CD4-positive, alpha-beta T cell treated with Interleukin-6 for 4 hours (primary cell): ENCODE measurements around the gene PCSK5.

Experiments used
- DNase-seq: peaks from one replicate; pipeline ENCODE4 v3.0.0-alpha.2; 2020; ENCODE audit warnings: mixed read lengths

PCSK5 gene

DNA sequence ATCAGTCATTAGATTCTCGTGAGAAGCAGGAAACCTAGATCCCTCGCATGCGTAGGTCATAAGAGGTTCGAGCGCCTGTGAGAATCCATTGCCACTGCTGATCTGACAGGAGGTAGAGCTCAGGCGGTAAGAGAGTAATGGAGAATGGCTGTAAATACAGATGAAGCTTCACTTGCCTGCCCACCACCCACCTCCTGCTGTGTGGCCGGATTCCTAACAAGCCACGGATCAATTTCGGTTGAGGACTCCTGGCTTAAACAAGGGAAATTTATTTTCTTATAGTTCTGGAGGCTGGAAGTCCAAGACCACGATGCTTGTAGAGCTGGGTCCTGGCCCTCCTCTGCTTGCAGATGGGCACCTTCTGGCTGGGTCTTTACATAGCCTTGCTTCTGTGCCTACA is 200.4 kb downstream of the PCSK5 start:
- no peak for DNase-seq

DNA sequence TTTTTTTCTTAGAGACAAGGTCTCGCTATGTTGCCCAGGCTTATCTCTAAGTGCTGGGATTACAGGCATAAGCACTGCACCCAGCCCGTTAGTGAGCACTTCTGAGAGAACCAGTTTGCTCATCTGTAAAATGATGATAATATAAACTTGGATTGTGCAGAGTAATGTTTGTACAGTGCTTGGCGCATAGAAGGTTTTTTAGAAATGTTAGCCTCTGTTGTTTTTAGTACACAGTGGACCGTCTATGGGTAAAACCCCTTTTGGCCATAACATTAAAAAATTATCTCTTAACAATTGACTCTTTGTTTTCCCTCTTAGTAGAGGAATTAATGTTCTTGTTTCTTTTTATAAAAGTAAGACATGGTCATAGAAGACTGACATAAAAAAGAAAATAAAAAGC is 202.1 kb downstream of the PCSK5 start:
- DNase-seq = no peak

DNA sequence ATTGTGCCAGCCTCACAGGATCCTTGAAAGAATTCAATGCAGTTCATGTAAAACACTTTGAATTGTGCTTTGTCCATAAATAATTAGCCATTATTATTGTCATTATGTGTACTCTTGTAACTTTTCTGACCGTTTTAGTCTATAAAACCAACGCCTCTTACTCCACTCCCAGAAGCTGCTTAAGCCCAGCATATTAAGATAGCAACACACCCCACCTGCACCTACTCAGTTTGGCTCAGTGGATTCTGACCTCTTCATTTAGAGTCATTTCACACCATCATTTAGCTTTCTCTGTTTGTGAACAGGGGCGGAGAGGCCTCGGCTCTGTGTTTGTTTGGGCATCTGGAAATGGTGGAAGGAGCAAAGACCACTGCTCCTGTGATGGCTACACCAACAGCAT is 205.1 kb downstream of the PCSK5 start:
- DNase-seq = no peak

DNA sequence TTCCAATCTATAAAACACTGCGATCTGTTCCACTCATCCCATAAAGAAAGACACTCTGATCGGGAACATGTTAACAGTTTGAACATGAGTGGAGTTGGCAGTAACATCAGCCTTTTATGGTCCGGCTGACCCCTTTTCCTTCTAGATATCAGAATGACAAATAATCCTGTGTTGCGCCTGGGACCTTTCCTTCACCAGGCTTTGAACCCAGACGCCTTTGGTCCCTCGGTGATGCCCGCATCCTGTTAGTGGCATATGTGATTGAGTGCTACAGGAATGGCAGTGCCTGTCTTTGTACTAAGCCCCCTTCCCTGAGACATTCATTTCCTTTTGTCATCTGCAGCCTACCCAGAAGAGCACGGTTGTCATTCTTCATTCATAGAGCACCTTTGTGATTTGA is 209.0 kb downstream of the PCSK5 start:
- DNase-seq = no peak

DNA sequence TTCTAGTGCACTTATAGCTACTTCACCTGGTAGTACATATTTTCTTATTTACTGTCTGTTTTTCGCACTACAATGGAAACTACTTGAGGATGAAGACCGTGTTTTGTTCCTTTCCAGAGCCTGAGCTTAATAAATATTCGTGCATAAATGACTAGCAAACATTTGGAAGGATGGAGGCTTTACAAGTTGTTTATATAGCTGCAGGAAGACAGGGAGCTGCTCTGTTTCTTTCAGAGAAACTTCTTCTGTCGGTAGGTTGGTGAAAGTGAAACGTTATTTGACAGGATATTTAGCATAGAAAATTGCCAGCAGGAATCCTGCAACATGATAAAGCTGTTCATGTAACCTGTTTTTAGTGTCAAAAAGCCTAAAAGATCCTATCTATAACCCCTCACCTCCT is 210.6 kb downstream of the PCSK5 start:
- DNase-seq = no peak

DNA sequence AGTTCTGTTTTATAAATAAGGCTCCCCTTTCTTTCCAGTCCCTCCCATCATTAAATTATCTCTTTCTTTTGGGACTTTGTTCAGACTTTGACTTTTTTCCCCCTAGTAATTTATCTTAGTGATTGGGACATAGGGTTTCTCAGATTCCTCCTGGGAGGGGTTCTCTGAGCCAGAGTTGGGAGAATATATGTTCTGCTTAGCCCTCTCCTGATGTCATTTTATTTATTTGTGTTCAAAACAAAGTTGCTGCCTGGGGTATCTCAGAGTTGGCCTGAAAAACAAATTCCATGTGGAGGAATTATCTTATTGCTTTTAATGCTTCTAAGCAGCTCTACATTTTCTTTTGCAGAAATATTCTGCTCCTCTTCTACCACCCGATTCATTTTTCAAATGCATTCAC is 211.0 kb downstream of the PCSK5 start:
- no peak for DNase-seq

DNA sequence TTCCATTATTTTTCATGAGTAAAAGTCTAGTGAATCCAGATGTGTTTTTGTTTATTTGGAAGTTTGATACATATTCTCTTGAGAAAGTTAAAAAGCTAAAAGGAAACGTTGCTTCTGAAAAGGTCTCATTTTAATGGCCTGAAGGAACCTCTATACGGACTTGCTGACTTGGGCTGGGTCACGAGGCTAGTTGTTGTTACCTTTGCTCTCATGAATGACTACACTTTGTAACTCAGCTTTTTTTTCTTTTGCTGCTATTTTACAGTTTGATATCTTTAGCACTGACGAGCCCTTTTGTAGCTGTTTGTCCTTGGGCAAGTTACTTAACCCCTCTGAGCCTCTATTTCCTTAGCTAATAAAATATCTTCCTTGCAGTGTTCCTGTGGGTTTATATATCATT is 211.5 kb downstream of the PCSK5 start:
- DNase-seq = no peak

DNA sequence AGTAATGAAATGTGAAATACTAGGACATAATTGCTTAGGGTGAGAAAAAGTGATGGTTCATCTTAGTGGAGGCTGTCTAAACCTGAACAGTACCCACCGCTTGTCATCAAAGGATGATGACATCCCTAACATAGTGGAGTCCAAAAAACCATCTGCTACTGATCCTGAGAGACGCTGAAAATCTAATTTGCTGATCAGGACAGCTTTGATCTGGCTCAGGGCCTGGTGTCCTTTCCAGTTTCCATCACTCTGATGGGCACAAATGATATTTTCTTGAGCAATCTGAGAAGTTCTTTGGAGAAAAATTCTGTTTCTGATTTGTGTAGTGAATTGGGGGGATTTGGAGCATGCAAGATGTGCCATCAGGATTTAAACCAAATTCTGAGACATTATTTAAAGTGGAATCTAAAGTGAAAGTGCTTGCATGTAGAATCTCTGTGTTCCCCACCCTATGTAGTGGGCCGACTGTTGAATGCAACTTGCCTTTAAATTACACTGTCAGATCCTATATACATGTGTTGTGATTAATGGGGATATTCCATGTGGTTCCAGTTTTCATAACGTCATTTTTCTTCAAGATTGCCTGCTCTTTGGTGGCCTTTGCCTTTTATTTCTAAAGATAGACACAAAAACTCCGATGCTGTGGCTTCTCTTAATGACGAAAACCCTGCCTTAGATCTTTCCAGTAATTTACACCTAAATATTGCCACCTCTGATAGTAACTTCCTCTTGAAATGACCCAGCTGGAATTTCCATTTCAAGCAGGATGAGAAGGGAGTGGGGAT is 213.2 kb downstream of the PCSK5 start:
- no peak for DNase-seq

DNA sequence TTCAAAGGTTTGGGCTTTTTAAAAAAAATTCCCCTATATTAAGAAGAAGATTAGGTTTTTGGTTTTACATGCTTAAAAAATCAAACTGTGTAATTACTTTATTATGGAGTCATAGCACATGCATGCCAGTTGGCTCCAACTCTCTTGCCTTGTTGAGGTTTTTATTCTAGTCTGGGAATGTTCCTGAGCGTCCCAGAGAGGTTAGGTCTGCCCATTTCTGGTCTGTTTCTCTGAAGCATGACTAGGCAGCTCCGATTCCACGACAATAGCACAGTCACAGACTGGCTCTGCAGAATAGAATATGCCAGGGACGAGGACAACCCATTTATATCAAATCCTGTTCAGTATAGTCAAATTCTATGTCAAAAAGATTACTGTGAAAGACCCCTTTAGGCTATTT is 217.0 kb downstream of the PCSK5 start:
- no peak for DNase-seq

DNA sequence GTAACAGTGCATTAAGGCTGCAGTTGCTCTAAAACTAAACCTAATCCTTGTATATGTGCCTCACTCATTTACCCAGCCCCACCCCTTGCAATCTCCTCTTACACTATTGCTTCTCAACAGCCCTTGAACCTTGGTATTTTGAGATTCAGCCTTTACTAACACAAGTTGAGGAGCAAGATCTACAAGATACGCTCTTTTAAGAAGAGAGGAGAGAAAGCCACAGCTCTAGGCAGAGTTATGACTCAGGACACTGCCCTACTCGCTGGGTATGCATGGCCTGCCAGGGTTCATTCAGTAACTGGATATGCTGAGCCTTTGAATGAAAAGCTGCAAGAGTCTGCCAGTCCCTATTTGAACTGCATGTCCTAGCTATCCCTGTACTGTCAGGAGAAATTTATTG is 219.5 kb downstream of the PCSK5 start:
- no peak for DNase-seq

DNA sequence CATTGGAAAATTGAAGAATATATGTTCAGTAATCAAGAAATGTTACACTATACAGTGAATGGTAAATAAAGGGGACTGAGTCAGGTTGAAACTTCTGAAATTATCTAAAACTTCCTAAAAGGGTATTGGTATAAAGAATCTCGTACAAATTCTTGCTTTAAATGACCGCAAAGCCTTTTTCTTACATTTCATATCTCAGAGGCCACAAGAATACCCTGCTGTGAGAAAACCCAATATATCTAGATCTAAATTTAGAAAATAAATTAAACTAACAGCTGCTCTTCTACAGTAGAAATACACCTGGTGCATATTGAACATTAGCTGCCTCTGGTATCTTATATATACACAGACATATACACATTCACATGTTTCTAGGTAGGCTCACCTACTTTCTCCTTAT is 221.7 kb downstream of the PCSK5 start:
- DNase-seq = no peak

DNA sequence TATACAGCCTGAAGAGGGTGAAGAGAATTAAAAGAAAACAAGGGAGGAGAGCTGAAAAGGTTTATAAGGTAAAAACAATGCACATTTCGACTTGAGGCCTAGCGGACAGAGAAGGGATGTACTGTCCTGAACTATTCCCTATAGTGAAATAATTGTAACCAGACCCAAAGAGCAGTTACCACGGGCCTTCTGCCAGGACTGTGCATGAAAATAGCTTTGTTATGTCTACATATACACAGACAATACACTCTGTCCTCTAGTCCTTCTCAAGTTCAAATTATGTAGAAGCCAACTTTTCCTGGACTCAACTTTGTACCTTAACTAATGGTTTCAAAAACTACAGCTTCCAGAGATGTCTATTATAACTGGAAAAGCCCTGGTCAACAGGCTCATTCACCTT is 223.7 kb downstream of the PCSK5 start:
- no peak for DNase-seq

DNA sequence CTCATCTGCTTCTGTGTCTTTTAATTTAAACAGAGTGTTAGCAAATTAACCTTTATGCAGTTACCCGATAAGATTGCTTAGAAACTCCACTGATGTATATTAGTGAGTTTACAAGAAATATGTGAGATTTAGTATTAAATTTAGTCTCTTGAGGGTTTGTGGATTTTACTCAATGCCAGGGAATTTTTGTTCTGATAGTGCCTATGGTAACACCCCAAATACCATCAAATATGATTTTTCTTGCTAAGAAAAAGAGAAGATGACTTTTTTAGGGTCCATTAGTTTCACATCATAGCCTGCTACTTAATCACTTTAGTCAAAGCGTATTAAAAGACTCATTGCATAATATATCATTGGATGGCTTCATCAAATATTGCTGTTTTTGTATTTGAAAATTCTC is 224.9 kb downstream of the PCSK5 start:
- DNase-seq = no peak

DNA sequence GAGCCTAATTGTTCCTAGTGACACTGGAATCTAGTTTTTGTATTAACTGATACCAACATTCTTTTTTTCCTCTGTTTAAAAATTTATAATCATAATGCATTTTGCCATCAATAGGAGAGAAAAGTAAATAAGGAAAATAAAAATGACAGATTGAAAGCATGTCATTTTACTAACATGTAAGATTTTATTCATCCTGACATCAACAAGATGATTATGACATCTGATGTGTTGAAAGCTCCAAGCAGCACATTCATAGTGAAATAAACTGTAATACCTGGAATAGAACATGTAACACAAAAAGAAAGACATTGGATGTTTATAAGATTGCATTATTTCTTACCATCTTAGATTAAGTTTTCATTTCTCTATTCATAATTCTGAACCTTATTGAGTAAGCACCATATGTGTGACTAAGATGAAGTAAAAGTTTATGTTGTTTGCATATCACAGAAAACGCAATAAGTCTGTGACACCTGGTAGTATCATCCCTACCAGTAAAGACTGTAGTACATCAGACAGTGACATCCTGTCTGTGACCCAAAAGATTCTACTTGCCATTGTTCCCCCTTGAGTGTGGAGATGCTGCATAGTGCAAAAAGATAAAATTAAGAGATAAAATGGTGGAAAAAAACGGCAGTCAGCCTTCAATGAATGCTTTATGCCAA is 225.6 kb downstream of the PCSK5 start:
- no peak for DNase-seq

DNA sequence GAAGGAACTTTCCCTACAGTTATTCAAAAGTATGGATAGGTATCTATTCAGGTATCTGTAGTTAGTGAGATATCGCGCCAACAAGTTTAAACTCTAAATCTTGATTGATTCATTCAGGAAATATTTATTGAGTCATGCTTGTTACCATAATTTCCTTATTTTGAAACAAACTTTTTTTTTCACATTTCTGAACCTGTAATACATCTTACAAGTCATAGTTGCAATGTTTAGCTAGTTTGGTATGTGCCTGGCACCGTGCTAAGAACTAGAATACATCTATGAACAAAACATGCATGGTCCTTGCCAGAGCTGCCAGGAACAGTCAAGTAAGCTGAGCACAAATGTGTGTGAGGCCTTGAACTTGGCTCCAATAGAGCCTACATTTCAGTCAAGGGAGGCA is 226.4 kb downstream of the PCSK5 start:
- no peak for DNase-seq

DNA sequence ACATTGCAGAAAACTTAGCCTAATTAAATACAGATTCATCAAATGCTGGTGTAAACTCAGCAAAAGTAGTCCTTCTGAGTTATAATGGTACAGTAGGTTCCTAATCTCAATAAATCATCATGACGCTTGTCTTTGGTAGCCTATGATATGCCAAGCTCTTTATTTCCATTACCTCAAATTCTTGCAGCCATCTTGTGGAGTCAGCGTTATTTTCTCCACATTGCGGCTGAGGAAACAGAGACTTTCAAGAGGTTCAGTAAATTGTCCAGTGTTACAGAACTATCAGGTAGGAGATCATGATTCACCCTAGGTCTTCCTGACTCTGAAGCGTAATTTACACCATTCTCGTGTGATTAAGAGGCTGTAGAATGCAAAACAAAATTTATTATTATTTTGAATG is 237.2 kb downstream of the PCSK5 start:
- DNase-seq = no peak

DNA sequence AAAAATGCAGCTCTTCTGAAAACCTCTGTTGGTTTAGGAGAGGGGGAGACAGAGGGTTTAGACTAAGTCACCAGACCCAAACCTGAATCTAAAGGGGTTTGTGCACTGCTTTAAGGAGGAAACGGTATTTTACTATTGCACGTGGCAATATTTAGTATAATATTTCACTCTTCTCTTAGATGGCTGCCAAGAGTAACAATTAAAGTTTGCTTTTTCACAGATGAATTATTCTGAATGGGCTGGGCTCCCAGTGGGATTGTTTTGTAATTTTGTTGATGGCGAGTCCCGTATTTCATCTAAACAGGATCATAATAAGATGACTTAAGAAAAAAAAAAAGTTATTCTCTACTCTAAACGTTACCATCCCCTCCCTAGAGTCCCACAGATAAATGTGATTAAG is 245.4 kb downstream of the PCSK5 start:
- DNase-seq = no peak

DNA sequence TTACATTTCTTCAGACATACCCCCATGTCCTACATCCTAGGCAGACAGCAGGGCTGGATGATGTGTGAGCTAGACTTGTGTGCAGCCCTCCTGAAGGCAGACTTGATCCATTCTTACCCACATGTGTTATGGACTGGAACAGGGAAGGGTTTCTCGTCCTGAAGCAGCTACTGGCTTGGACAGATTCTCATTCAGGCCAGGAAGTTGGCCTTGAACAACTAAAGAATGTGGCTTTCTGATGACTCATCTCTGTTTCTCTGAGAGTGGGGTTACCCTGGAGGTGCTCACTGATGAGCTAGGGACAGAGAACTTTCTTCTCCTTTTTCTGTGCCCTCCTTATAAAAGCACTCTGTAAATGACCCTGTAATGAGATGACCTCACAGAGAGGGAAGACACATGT is 246.5 kb downstream of the PCSK5 start:
- DNase-seq = no peak

DNA sequence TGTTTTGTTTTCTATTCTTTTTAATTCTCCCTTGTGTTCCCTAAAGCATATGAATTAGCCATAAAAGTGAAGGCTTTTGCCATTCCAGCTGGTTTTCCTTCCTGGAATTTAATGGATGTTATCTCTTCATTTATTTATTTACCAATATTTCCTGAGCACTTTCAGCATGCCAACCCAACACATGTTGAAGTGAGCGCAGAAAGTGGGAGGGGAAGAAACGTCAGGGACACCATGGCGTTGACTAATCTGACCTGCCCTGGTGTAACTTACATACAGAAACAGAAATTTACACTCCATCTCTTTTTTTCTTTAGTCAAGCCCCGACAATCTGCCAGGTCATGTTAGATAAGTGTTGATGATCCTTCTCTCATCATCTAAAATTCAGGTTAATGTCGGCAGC is 247.5 kb downstream of the PCSK5 start:
- no peak for DNase-seq

DNA sequence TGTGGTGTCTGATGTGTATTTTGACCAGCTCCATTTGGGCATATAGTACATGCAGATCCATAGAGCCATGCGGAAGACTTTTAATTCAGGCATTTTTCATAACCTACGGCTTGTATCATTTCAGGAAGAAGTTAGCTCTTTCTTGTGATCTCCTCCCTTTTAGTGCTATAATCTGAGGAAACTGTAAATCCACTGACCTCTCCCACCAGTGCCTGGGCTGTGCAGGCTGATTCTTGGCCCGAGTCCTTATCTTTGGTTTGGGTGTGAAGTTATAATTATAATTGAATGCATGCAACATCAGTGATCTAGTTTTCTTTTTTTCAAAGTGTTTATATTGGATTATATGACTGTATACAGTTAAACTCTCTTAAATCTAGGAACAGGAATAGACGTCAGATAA is 247.9 kb downstream of the PCSK5 start:
- no peak for DNase-seq

DNA sequence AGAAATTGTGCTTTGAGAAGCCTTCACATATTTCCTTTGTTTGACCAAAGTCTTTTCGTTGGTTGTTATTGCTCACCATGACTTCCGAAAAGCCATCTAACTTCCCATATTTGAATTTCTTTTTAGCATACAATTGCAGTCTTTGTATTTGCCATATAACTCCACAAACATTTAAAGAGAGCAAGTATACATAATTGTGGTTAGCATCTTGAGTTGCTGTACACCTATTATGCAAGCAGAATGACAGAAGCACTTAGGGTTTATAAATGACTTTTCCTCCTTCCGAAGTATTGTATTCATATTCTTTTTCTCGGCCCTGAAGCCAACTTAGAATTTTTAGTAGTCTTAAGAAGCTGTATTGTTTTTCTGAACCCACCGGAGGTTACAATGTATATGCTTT is 253.4 kb downstream of the PCSK5 start:
- no peak for DNase-seq

DNA sequence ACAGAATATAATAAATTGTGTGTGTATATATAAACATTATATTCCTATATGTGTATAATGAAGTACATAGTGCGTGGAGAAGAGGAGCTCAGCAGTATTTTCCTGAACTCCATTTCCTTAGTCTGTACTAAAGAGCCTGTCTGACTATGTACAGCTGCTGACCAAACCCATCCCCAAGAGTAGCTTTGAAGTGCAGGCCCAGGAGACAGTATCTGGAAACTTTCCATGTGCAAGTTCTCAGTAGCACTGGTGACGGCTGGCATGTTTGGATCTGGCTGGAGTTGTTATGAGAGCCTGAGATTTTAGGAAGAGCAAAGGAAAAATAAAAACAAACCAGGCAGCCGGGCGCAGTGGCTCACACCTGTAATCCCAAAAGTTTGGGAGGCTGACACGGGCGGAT is 259.5 kb downstream of the PCSK5 start:
- DNase-seq = no peak

DNA sequence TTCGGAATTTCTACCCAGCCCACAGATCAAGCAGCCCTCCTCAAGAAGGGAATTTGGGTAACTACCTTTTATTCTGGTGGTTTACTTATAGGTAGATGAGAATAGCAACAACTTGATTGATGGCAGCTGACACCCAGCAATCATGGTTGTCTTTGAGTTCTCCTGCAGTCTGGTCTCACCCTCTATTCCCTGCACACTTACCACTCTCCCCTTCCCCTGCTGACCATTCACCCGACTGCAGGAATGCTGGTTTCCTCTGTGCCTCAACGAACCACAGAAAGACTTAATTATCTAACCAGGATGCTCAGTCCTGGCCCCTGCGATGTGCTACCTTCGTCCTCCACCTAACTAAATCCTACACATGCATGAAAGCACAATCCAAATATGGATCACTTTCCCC is 260.8 kb downstream of the PCSK5 start:
- DNase-seq = no peak

DNA sequence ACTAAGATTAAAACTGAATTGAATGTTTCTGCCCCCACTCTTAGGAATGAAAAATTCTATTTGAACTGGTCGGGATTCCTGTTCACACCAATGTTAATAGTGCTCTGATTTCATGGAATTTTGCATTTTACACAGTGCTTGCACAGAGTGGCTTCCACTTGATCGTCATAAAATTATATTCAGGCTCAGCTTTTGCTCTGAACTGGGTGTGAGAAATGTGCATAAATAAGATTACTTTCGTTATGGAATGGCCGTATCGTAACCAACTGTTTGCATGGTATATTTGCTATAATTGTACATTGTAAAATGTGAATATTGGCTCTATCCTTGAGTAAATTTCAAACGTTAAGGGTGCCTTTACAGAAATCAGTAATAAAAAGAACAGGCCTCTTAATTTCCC is 262.9 kb downstream of the PCSK5 start:
- DNase-seq = no peak
